GM12864 (cell line): ENCODE data around the gene SLC66A3.
A peak's percentile ranks its signal among the peaks of the same experiment; 100 is the strongest.

Source experiments
- DNase-seq: peaks from one replicate; pipeline ENCODE4 v3.0.0-alpha.2; 2011; ENCODE audit warnings: low read depth
- H3K4me3 ChIP-seq: 2 replicates; pipeline ENCODE4 v1.5.1; 2011; ENCODE audit warnings: mild to moderate bottlenecking, low read depth, low read length, control low read depth
- CTCF ChIP-seq: IDR thresholded peaks from 2 replicates; pipeline ENCODE4 v1.5.1; 2011; ENCODE audit warnings: low read depth, mild to moderate bottlenecking, moderate library complexity, low read length, control low read depth, inconsistent platforms; ENCODE audit errors: missing control alignments

The SLC66A3 gene

GRCh38 chr2:11129598-11130449 lies 25.4 kb upstream of the SLC66A3 start:
- TF ChIP-seq CTCF = peak; percentile 52
- peak overlapping the region; percentile 11 for H3K4me3 ChIP-seq
- DNase-seq = no peak

- no peak for TF ChIP-seq CTCF
- no peak overlapping the region for H3K4me3 ChIP-seq
- no peak for DNase-seq
Observed at GRCh38 chr2:11131166-11131920, 23.9 kb upstream of the SLC66A3 start.

GRCh38 chr2:11132036-11132671 lies 23.1 kb upstream of the SLC66A3 start:
- DNase-seq = no peak
- no peak overlapping the region for H3K4me3 ChIP-seq
- TF ChIP-seq CTCF = no peak

GRCh38 chr2:11133238-11133935 lies 21.9 kb upstream of the SLC66A3 start:
- no peak for DNase-seq
- H3K4me3 ChIP-seq = peak overlapping the region; percentile 35
- TF ChIP-seq CTCF = no peak

- TF ChIP-seq CTCF = no peak
- no peak overlapping the region for H3K4me3 ChIP-seq
Observed at GRCh38 chr2:11133936-11134320, 21.3 kb upstream of the SLC66A3 start.

GRCh38 chr2:11134349-11134748 lies 20.9 kb upstream of the SLC66A3 start:
- no peak overlapping the region for H3K4me3 ChIP-seq
- TF ChIP-seq CTCF = no peak
- no peak for DNase-seq

More at GRCh38 chr2:11133936-11134320, 21.3 kb upstream of the SLC66A3 start:
- DNase-seq = no peak
